ENCODE data around the gene RC3H1. TPM values are rescaled to one million over a fixed set of nuclear protein-coding genes. Genes with fewer than 3 reads are reported as not detected.

Gene RC3H1
- total and polyA plus RNA-seq, 3 donors from 2014 or later = 14.3 to 40.9 (median 39.8) TPM

GRCh38 chr1:174021591-174022079 lies 522 bp downstream of the RC3H1 start:
- H3K36me3 ChIP-seq (ENCODE audit: low read depth, missing control alignments) = no peaks in the 10 kb centered on the region
- no peak for TF ChIP-seq CTCF (IDR thresholded peaks at IDR 0.05)
- no peak for TF ChIP-seq POLR2A (IDR thresholded peaks at IDR 0.05)
- DNase-seq = peak; percentile 72
- H3K4me3 ChIP-seq = peak overlapping the region; percentile 98 to 99
- H3K4me1 ChIP-seq = peaks cover 29% of the 10 kb centered on the region
- intact Hi-C loops (cut with DNase I; ENCODE audit: low total_unique reads) = no loop called here
- H3K27ac ChIP-seq = peak overlapping the region; percentile 96 to 98
- no peaks in the 10 kb centered on the region for H3K9me3 ChIP-seq
- H3K27me3 ChIP-seq = no peaks in the 10 kb centered on the region
- WGBS, 2 donors = 0 to 3% methylated on average over 7 to 32 of the region's 36 CpGs

- TF ChIP-seq CTCF (IDR thresholded peaks at IDR 0.05) (no peak), POLR2A (IDR thresholded peaks at IDR 0.05) (no peak)
- Histone ChIP-seq H3K4me1 (peaks cover 27% of the 10 kb centered on the region), H3K4me3 (no peak overlapping the region), H3K27ac (no peak overlapping the region), H3K9me3 (no peaks in the 10 kb centered on the region), H3K36me3 (ENCODE audit: low read depth, missing control alignments) (no peaks in the 10 kb centered on the region), H3K27me3 (no peaks in the 10 kb centered on the region)
- WGBS, 2 donors = 37 to 48% methylated on average over 2 of the region's 2 CpGs
- intact Hi-C loops (cut with DNase I; ENCODE audit: low total_unique reads) = no loop called here
- no peak for DNase-seq
Measured at GRCh38 chr1:174018565-174018964, 3.6 kb downstream of the RC3H1 start.

GRCh38 chr1:174017231-174017970 lies 4.8 kb downstream of the RC3H1 start:
- Histone ChIP-seq H3K36me3 (ENCODE audit: low read depth, missing control alignments) (no peaks in the 10 kb centered on the region), H3K4me1 (peaks cover 20% of the 10 kb centered on the region), H3K27ac (no peak overlapping the region), H3K9me3 (no peaks in the 10 kb centered on the region), H3K27me3 (no peaks in the 10 kb centered on the region), H3K4me3 (no peak overlapping the region)
- no peak for DNase-seq
- TF ChIP-seq CTCF (IDR thresholded peaks at IDR 0.05) (no peak), POLR2A (IDR thresholded peaks at IDR 0.05) (no peak)
- 11 to 18% methylated on average over 2 of the region's 2 CpGs for WGBS, 2 donors
- intact Hi-C loops (cut with DNase I; ENCODE audit: low total_unique reads) = no loop called here

GRCh38 chr1:174013864-174014418 lies 8.2 kb downstream of the RC3H1 start:
- no peak for DNase-seq
- no peaks in the 10 kb centered on the region for H3K27me3 ChIP-seq
- peaks cover 16% of the 10 kb centered on the region for H3K4me1 ChIP-seq
- H3K36me3 ChIP-seq (ENCODE audit: low read depth, missing control alignments) = no peaks in the 10 kb centered on the region
- H3K4me3 ChIP-seq = no peak overlapping the region
- 67 to 75% methylated on average over 3 of the region's 3 CpGs for WGBS, 2 donors
- H3K9me3 ChIP-seq = no peaks in the 10 kb centered on the region
- intact Hi-C loops (cut with DNase I; ENCODE audit: low total_unique reads) = no loop called here
- TF ChIP-seq CTCF (IDR thresholded peaks at IDR 0.05) = no peak
- TF ChIP-seq POLR2A (IDR thresholded peaks at IDR 0.05) = no peak
- H3K27ac ChIP-seq = no peak overlapping the region

Data from testis (tissue), 3 donors.